OCI-LY1 (cell line): ENCODE measurements around the gene PIKFYVE.
"Not testable (repeated sequence)": the region's sequence is repeated elsewhere in the genome, so short reads cannot be mapped to it uniquely, and the experiment has no call there.

ENCODE experiments used
- H2AFZ ChIP-seq: fragments of 200-600 bp; sonication (generic), shearing (Covaris generic); 2 replicates; pipeline ENCODE4 v1.6.0; 2014; ENCODE audit warnings: antibody characterized with exemption, mild to moderate bottlenecking, low read length
- H3F3A ChIP-seq: fragments of 200-600 bp; sonication (generic), shearing (Covaris generic); 2 replicates; pipeline ENCODE4 v1.6.0; 2014; ENCODE audit warnings: mild to moderate bottlenecking, antibody characterized with exemption, low read length, moderate library complexity; ENCODE audit not compliant: insufficient read depth
- H3K27ac ChIP-seq: fragments of 200-600 bp; sonication (generic); 2 replicates; pipeline ENCODE4 v1.5.1; 2014; ENCODE audit warnings: low read length, mixed run types, mild to moderate bottlenecking, low read depth; ENCODE audit not compliant: poor library complexity, severe bottlenecking
- H3K27me3 ChIP-seq: fragments of 200-600 bp; sonication (generic); 2 replicates; pipeline ENCODE4 v1.6.0; 2014; ENCODE audit warnings: antibody characterized with exemption, mild to moderate bottlenecking, low read length, moderate library complexity; ENCODE audit not compliant: insufficient read depth
- H3K36me3 ChIP-seq: fragments of 200-600 bp; sonication (generic); 2 replicates; pipeline ENCODE4 v1.6.1; 2014; ENCODE audit warnings: mild to moderate bottlenecking, antibody characterized with exemption, low read length, moderate library complexity, mixed read lengths; ENCODE audit not compliant: insufficient read depth
- H3K4me1 ChIP-seq: fragments of 200-600 bp; sonication (generic); 2 replicates; pipeline ENCODE4 v1.5.1; 2014; ENCODE audit warnings: mild to moderate bottlenecking, low read length, moderate library complexity; ENCODE audit not compliant: insufficient read depth, severe bottlenecking
- H3K4me2 ChIP-seq: fragments of 200-600 bp; sonication (generic), shearing (Covaris generic); 2 replicates; pipeline ENCODE4 v1.6.1; 2014; ENCODE audit warnings: low read length
- H3K4me3 ChIP-seq: fragments of 200-600 bp; sonication (generic); 2 replicates; pipeline ENCODE4 v1.5.1; 2014; ENCODE audit warnings: low read length, low read depth, mild to moderate bottlenecking, mixed read lengths; ENCODE audit not compliant: poor library complexity, severe bottlenecking
- H3K79me2 ChIP-seq: fragments of 200-600 bp; shearing (Covaris generic); 2 replicates; pipeline ENCODE4 v1.6.1; 2016; ENCODE audit warnings: mixed run types, low read length, mixed read lengths; ENCODE audit not compliant: insufficient read depth
- H3K9ac ChIP-seq: fragments of 200-600 bp; sonication (generic), shearing (Covaris generic); 2 replicates; pipeline ENCODE4 v1.6.1; 2014; ENCODE audit warnings: mild to moderate bottlenecking, low read length, mixed read lengths
- H3K9me2 ChIP-seq: fragments of 200-600 bp; sonication (generic), shearing (Covaris generic); 2 replicates; pipeline ENCODE4 v1.6.1; 2014; ENCODE audit warnings: low read depth, mild to moderate bottlenecking, low read length, mixed read lengths
- H3K9me3 ChIP-seq: fragments of 200-600 bp; shearing (Covaris generic); 2 replicates; pipeline ENCODE4 v1.6.1; 2014; ENCODE audit warnings: low read length, mixed read lengths
- H4K20me1 ChIP-seq: fragments of 200-600 bp; sonication (generic), shearing (Covaris generic); 2 replicates; pipeline ENCODE4 v1.6.0; 2016; ENCODE audit warnings: mild to moderate bottlenecking, low read length; ENCODE audit not compliant: insufficient read depth
- CTCF ChIP-seq: fragments of 200-600 bp; sonication (generic), shearing (Covaris generic); IDR thresholded peaks from 2 replicates; pipeline ENCODE4 v1.5.1; 2017; ENCODE audit warnings: mild to moderate bottlenecking, antibody characterized with exemption, low read length, moderate library complexity, mixed read lengths
- EZH2 ChIP-seq: fragments of 200-600 bp; sonication (generic), shearing (Covaris generic); IDR thresholded peaks from 2 replicates; pipeline ENCODE4 v1.8.0; 2017; ENCODE audit warnings: borderline replicate concordance, mixed run types, mild to moderate bottlenecking, antibody characterized with exemption, low read length, moderate library complexity, mixed read lengths

PIKFYVE gene

GRCh38 chr2:208389940-208390339 lies 123.9 kb downstream of the PIKFYVE start:
- Histone ChIP-seq H3K4me2 (no peak overlapping the region), H3K9ac (no peak overlapping the region), H3F3A (no peaks in the 10 kb centered on the region), H3K79me2 (no peaks in the 10 kb centered on the region), H4K20me1 (no peaks in the 10 kb centered on the region), H3K9me2 (no peaks in the 10 kb centered on the region), H3K36me3 (no peaks in the 10 kb centered on the region), H3K9me3 (peaks cover 6% of the 10 kb centered on the region), H3K27ac (no peak overlapping the region), H2AFZ (no peak overlapping the region), H3K4me3 (no peak overlapping the region), H3K4me1 (no peaks in the 10 kb centered on the region), H3K27me3 (no peaks in the 10 kb centered on the region)
- no peak for TF ChIP-seq CTCF
- no peak for TF ChIP-seq EZH2

GRCh38 chr2:208392300-208392699 lies 126.2 kb downstream of the PIKFYVE start:
- no peak overlapping the region for H2AFZ ChIP-seq
- TF ChIP-seq EZH2 (no peak), CTCF (peak; percentile 5; the same call in 1 of the 2 replicates)
- H3K9me2 ChIP-seq = no peaks in the 10 kb centered on the region
- no peaks in the 10 kb centered on the region for H3F3A ChIP-seq
- H3K36me3 ChIP-seq = no peaks in the 10 kb centered on the region
- H3K9ac ChIP-seq = no peak overlapping the region
- no peak overlapping the region for H3K4me3 ChIP-seq
- H3K9me3 ChIP-seq = peaks cover 6% of the 10 kb centered on the region
- H3K4me1 ChIP-seq = no peaks in the 10 kb centered on the region
- no peaks in the 10 kb centered on the region for H4K20me1 ChIP-seq
- no peak overlapping the region for H3K4me2 ChIP-seq
- H3K79me2 ChIP-seq = no peaks in the 10 kb centered on the region
- H3K27ac ChIP-seq = no peak overlapping the region
- H3K27me3 ChIP-seq = no peaks in the 10 kb centered on the region

- not testable (repeated sequence) for H3K27ac ChIP-seq, H3K79me2 ChIP-seq, H3K4me2 ChIP-seq, H3K9me3 ChIP-seq, H2AFZ ChIP-seq, H3F3A ChIP-seq, H3K9ac ChIP-seq, H3K4me1 ChIP-seq, H4K20me1 ChIP-seq, H3K4me3 ChIP-seq, H3K27me3 ChIP-seq, H3K9me2 ChIP-seq, H3K36me3 ChIP-seq
These were observed 130.7 kb downstream of the PIKFYVE start for GRCh38 chr2:208396796-208397195.

DNA sequence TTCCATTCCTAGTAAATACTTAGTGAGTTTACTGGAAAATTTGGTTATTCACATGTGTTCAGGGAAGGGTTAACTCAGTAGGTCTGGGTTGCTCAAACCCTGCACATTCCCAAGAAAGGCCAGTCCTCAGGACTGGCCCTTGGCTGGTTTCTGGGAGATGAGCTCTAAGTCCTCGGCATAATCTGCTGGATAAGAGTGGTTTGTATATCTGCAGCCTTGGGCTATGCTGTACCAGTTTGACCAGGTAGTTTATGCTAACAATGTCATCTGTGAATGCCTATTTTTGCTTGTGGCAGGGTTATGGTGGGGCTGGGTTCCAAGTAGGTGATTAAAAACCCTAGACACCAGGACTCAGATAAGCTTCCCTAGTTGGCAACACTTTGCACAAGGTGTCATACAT lies 133.1 kb downstream of the PIKFYVE start:
- Histone ChIP-seq H3K36me3 (no peaks in the 10 kb centered on the region), H3F3A (no peaks in the 10 kb centered on the region), H4K20me1 (no peaks in the 10 kb centered on the region), H2AFZ (no peak overlapping the region), H3K9ac (no peak overlapping the region), H3K4me3 (no peak overlapping the region), H3K27ac (no peak overlapping the region), H3K4me2 (no peak overlapping the region), H3K27me3 (no peaks in the 10 kb centered on the region), H3K9me2 (no peaks in the 10 kb centered on the region), H3K9me3 (peaks cover 4% of the 10 kb centered on the region), H3K79me2 (no peaks in the 10 kb centered on the region), H3K4me1 (no peaks in the 10 kb centered on the region)
- no peak for TF ChIP-seq CTCF
- TF ChIP-seq EZH2 = no peak
